A549 (cell line): ENCODE measurements around the gene ABCA2. TPM values are rescaled to one million over a fixed set of nuclear protein-coding genes. Genes with fewer than 3 reads are reported as not detected.

Experiments
- ATAC-seq, 2 experiments: fragments of 200-7000 bp in 1 of 2; fragments of >200 bp in 1 of 2; cut with Nextera tagmentation in 1 of 2; cut with Tn5 transposase in 1 of 2; 3 replicates each; pipeline versions ENCODE4 v1.8.0 to v1.9.1; 2018 to 2020; ENCODE audit warnings: mild to moderate bottlenecking in 1 of 2, moderate library complexity in 1 of 2
- CTCF ChIA-PET: fragments of 300-600 bp; sonication (Branson Sonifier 250); formaldehyde crosslinking; extraction: SDS; loops from one replicate; lab custom pipeline; 2021; ENCODE audit warnings: antibody characterized with exemption, inconsistent platforms; lab: Yijun Ruan, JAX
- POLR2A ChIA-PET: fragments of 350-600 bp; formaldehyde crosslinking; extraction: SDS; loops from one replicate; lab custom pipeline; 2021; ENCODE audit warnings: antibody characterized with exemption, inconsistent platforms; lab: Yijun Ruan, JAX
- DNase-seq, 2 experiments: peaks; one replicate each; pipeline versions ENCODE4 v3.0.0 to v3.0.0-alpha.2; 2011 to 2016; ENCODE audit warnings: low read depth in 1 of 2, low spot score in 1 of 2
- FAIRE-seq: peaks from 2 replicates; lab custom pipeline; 2011; peaks lifted over from hg19 to GRCh38; lab: Jason Lieb, UNC
- H3K27ac ChIP-seq, 2 experiments: fragments of >200 bp; sonication (Bioruptor Twin); formaldehyde crosslinking; 3 replicates each; pipeline ENCODE4 v1.5.1; 2016 to 2017
- H3K4me1 ChIP-seq: fragments of >200 bp; sonication (Bioruptor Twin); formaldehyde crosslinking; 3 replicates; pipeline ENCODE4 v1.6.1; 2016
- H3K4me2 ChIP-seq: fragments of >200 bp; sonication (Bioruptor Twin); formaldehyde crosslinking; 3 replicates; pipeline ENCODE4 v1.6.1; 2016
- H3K4me3 ChIP-seq: fragments of >200 bp; sonication (Bioruptor Twin); formaldehyde crosslinking; 3 replicates; pipeline ENCODE4 v1.5.1; 2016
- H3K9me3 ChIP-seq: fragments of >200 bp; sonication (Bioruptor Twin); formaldehyde crosslinking; 3 replicates; pipeline ENCODE4 v1.6.1; 2016
- CHD2 ChIP-seq: fragments of 150-350 bp; IDR thresholded peaks from 2 replicates; pipeline ENCODE4 v1.6.1; 2014; ENCODE audit warnings: low read length; ENCODE audit not compliant: partially characterized antibody
- EHF ChIP-seq: fragments of 250-450 bp; sonication (Bioruptor Pico); IDR thresholded peaks from 2 replicates; pipeline ENCODE4 v1.5.0; 2020; ENCODE audit warnings: mild to moderate bottlenecking
- EP300 ChIP-seq, 2 experiments: fragments of >200 bp; sonication (Bioruptor Twin); formaldehyde crosslinking; IDR thresholded peaks; 2 replicates in 1 of 2; 3 replicates in 1 of 2; pipeline ENCODE4 v1.6.1; 2016 to 2017
- FOSL2 ChIP-seq, 2 experiments: fragments of 450-650 bp in 1 of 2; fragments of >200 bp in 1 of 2; sonication (Bioruptor Twin) in 1 of 2; formaldehyde crosslinking; IDR thresholded peaks; 2 replicates each; pipeline versions ENCODE4 v1.5.0 to v1.6.1; 2016 to 2020; ENCODE audit warnings: mild to moderate bottlenecking in 1 of 2, moderate library complexity in 1 of 2
- GATA3 ChIP-seq: IDR thresholded peaks from 2 replicates; pipeline ENCODE4 v1.6.1; 2012; ENCODE audit warnings: borderline replicate concordance
- HEYL ChIP-seq: fragments of 250-450 bp; sonication (Bioruptor Pico); IDR thresholded peaks from 2 replicates; pipeline ENCODE4 v1.8.0; 2021; ENCODE audit warnings: mild to moderate bottlenecking, moderate library complexity
- HOXA7 ChIP-seq: fragments of 250-450 bp; sonication (Bioruptor Pico); IDR thresholded peaks from 2 replicates; pipeline ENCODE4 v1.5.0; 2020; ENCODE audit warnings: mild to moderate bottlenecking, moderate library complexity
- JUN ChIP-seq, 2 experiments: fragments of >200 bp; sonication (Bioruptor Twin); formaldehyde crosslinking; IDR thresholded peaks; 2 replicates in 1 of 2; 3 replicates in 1 of 2; pipeline ENCODE4 v1.6.1; 2016 to 2017
- NPAS2 ChIP-seq: fragments of 250-450 bp; sonication (Bioruptor Pico); IDR thresholded peaks from 2 replicates; pipeline ENCODE4 v1.8.0; 2022; ENCODE audit warnings: mild to moderate bottlenecking, moderate library complexity, borderline replicate concordance
- POLR2AphosphoS2 ChIP-seq: conservative IDR thresholded peaks from 2 replicates; pipeline ENCODE4 v1.6.1; 2012; ENCODE audit warnings: low read length, improper control_type of control experiment, inconsistent platforms
- RARB ChIP-seq: fragments of 250-450 bp; sonication (Bioruptor Pico); IDR thresholded peaks from 2 replicates; pipeline ENCODE4 v1.8.0; 2021; ENCODE audit warnings: mild to moderate bottlenecking, moderate library complexity
- RCOR1 ChIP-seq: fragments of 150-350 bp; IDR thresholded peaks from 2 replicates; pipeline ENCODE4 v1.6.1; 2014; ENCODE audit warnings: antibody characterized with exemption, low read length, low read depth
- RNF2 ChIP-seq: fragments of 200-600 bp; sonication (generic); IDR thresholded peaks from 2 replicates; pipeline ENCODE4 v1.6.1; 2016; ENCODE audit warnings: low read depth, mild to moderate bottlenecking, antibody characterized with exemption, moderate library complexity, borderline replicate concordance
- TFCP2L1 ChIP-seq: fragments of 250-450 bp; sonication (Bioruptor Pico); IDR thresholded peaks from 2 replicates; pipeline ENCODE4 v1.5.0; 2021; ENCODE audit warnings: mild to moderate bottlenecking
- WGBS: methylation state at CpG from one replicate; pipeline ENCODE4 v1.1.6; 2017; ENCODE audit errors: missing lambda C conversion rate; 5-methylcytosine and 5-hydroxymethylcytosine counted together
- polyA plus RNA-seq, 4 experiments: library from polyadenylated mRNA; depleted of rRNA in 3 of 4; stranded (reverse); fragments of >200 nt; fragmentation: RNase III in 1 of 4; extraction: RNeasy Plus Mini Kit Qiagen cat#74134 plus additional on column Dnase treatment in 1 of 4; gene quantifications; 2 replicates in 3 of 4; 3 replicates in 1 of 4; pipeline ENCODE4 v1.2.3, GENCODE V29; 2011 to 2017
- TF ChIP-seq, protein P1 (sequence below): IDR thresholded peaks from 2 replicates; pipeline ENCODE4 v1.6.1; 2012
- TF ChIP-seq, protein P2 (sequence below): fragments of 250-450 bp; sonication (Bioruptor Pico); IDR thresholded peaks from 2 replicates; pipeline ENCODE4 v1.5.0; 2021; ENCODE audit warnings: mild to moderate bottlenecking, moderate library complexity, borderline replicate concordance
- TF ChIP-seq, protein P3 (sequence below): fragments of 450-650 bp; IDR thresholded peaks from 2 replicates; pipeline ENCODE4 v1.6.1; 2014; ENCODE audit warnings: antibody characterized with exemption
- TF ChIP-seq, protein P4 (sequence below): IDR thresholded peaks from 2 replicates; pipeline ENCODE4 v1.6.1; 2012
- TF ChIP-seq, protein P5 (sequence below): fragments of 200-600 bp; sonication (generic); IDR thresholded peaks from 2 replicates; pipeline ENCODE4 v1.6.1; 2016; ENCODE audit warnings: antibody characterized with exemption, mild to moderate bottlenecking, moderate library complexity
- TF ChIP-seq, protein P6 (sequence below): fragments of >200 bp; sonication (Bioruptor Twin); formaldehyde crosslinking; IDR thresholded peaks from 3 replicates; pipeline ENCODE4 v1.6.1; 2016

Gene ABCA2
- polyA plus RNA-seq, 2 of the 4 experiments (the other 2 are of a cell fraction) = 8.3 to 24.7 TPM

DNA sequence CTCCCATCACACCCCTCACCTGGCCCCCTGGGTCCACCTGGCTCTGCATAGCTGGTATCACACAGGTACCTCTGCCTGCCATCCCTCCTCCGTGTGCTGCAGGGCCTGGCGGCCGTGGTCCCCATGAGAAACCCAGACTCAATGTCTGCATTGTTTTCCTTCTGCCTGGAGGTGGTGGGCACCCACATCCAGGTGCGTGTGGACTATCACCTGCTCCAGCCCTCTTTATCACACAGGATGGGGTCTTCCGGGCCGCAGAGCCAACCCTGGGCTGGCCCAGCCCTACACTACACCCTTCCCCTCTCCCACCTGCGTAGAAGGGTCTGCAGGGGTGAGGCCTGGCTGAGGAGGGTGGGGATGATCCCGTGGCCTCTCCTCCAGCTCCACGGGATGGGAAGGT, 10.9 kb upstream of the ABCA2 start (continued):
- TF ChIP-seq, protein P1, sequence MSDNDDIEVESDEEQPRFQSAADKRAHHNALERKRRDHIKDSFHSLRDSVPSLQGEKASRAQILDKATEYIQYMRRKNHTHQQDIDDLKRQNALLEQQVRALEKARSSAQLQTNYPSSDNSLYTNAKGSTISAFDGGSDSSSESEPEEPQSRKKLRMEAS = no peak
- TF ChIP-seq EP300 (IDR thresholded peaks at IDR 0.05) (no peak), TFCP2L1 (CRISPR knock-in tag) (no peak), EHF (CRISPR knock-in tag) (no peak)
- TF ChIP-seq, protein P2, sequence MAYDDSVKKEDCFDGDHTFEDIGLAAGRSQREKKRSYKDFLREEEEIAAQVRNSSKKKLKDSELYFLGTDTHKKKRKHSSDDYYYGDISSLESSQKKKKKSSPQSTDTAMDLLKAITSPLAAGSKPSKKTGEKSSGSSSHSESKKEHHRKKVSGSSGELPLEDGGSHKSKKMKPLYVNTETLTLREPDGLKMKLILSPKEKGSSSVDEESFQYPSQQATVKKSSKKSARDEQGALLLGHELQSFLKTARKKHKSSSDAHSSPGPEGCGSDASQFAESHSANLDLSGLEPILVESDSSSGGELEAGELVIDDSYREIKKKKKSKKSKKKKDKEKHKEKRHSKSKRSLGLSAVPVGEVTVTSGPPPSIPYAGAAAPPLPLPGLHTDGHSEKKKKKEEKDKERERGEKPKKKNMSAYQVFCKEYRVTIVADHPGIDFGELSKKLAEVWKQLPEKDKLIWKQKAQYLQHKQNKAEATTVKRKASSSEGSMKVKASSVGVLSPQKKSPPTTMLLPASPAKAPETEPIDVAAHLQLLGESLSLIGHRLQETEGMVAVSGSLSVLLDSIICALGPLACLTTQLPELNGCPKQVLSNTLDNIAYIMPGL (CRISPR knock-in tag) = no peak
- TF ChIP-seq, protein P3, sequence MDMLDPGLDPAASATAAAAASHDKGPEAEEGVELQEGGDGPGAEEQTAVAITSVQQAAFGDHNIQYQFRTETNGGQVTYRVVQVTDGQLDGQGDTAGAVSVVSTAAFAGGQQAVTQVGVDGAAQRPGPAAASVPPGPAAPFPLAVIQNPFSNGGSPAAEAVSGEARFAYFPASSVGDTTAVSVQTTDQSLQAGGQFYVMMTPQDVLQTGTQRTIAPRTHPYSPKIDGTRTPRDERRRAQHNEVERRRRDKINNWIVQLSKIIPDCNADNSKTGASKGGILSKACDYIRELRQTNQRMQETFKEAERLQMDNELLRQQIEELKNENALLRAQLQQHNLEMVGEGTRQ = no peak
- TF ChIP-seq, protein P4, sequence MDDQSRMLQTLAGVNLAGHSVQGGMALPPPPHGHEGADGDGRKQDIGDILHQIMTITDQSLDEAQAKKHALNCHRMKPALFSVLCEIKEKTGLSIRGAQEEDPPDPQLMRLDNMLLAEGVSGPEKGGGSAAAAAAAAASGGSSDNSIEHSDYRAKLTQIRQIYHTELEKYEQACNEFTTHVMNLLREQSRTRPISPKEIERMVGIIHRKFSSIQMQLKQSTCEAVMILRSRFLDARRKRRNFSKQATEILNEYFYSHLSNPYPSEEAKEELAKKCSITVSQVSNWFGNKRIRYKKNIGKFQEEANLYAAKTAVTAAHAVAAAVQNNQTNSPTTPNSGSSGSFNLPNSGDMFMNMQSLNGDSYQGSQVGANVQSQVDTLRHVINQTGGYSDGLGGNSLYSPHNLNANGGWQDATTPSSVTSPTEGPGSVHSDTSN = no peak

DNA sequence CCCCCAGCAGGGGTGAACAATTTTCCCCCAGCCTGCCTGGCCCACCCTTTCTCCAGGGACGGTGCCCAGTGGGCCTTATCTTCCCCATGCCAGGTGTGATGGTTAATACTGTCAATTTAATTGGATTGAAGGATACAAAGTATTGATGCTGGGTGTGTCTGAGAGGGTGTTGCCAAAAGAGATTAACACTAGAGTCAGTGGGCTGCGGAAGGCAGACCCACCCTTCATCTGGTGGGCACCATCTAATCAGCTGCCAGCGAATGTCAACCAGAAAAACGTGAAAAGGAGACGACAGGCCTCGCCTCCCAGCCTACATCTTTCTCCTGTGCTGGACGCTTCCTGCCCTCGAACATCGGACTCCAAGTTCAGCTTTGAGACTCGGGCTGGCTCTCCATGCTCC, 9.4 kb upstream of the ABCA2 start:
- CTCF ChIA-PET = interaction anchor here (0.6 to 20.4 kb wide), 12 partner anchors 9 to 250 kb away, joined by 3 to 282 read pairs (median 4); partner anchors contain the start of genes ABCA2, AJM1, C8G and FBXW5
- peaks cover 15% of the 10 kb centered on the region for H3K4me1 ChIP-seq
- no peaks in the 10 kb centered on the region for H3K9me3 ChIP-seq
- TF ChIP-seq, protein P5, sequence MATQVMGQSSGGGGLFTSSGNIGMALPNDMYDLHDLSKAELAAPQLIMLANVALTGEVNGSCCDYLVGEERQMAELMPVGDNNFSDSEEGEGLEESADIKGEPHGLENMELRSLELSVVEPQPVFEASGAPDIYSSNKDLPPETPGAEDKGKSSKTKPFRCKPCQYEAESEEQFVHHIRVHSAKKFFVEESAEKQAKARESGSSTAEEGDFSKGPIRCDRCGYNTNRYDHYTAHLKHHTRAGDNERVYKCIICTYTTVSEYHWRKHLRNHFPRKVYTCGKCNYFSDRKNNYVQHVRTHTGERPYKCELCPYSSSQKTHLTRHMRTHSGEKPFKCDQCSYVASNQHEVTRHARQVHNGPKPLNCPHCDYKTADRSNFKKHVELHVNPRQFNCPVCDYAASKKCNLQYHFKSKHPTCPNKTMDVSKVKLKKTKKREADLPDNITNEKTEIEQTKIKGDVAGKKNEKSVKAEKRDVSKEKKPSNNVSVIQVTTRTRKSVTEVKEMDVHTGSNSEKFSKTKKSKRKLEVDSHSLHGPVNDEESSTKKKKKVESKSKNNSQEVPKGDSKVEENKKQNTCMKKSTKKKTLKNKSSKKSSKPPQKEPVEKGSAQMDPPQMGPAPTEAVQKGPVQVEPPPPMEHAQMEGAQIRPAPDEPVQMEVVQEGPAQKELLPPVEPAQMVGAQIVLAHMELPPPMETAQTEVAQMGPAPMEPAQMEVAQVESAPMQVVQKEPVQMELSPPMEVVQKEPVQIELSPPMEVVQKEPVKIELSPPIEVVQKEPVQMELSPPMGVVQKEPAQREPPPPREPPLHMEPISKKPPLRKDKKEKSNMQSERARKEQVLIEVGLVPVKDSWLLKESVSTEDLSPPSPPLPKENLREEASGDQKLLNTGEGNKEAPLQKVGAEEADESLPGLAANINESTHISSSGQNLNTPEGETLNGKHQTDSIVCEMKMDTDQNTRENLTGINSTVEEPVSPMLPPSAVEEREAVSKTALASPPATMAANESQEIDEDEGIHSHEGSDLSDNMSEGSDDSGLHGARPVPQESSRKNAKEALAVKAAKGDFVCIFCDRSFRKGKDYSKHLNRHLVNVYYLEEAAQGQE = no peak
- TF ChIP-seq NPAS2 = no peak
- no peak for TF ChIP-seq RNF2
- TF ChIP-seq, protein P4 = no peak
- TF ChIP-seq, all 56 proteins: peak for 0
- H3K4me3 ChIP-seq = no peak overlapping the region
- ATAC-seq (no peak), DNase-seq (no peak), FAIRE-seq (no peak)
- POLR2A ChIA-PET = no interaction called here
- 85% methylated on average over 10 of the region's 10 CpGs for WGBS
- H3K4me2 ChIP-seq = no peak overlapping the region
- no peak overlapping the region for H3K27ac ChIP-seq

DNA sequence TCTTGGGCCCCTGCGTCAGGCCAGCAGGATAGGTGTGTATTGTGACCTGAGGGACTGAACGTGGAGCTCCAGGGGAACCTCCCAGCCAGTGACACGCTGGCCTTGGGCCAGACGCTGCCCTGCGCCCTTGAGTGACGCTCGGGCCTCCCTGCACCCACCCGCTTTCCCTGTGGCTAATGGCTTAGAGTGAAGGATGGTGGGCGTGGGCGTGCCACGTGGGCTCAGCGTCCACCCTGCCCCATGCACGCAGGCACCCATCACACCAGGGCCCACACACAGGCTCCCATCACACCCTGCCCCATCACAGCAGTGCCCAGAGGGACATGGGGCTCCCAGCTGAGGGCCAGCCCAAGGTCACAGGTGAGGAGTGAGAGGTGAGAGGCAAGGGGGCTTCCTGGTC, 9.0 kb upstream of the ABCA2 start:
- no peak overlapping the region for H3K4me2 ChIP-seq
- POLR2A ChIA-PET = no interaction called here
- H3K9me3 ChIP-seq = no peaks in the 10 kb centered on the region
- WGBS = 89% methylated on average over 10 of the region's 13 CpGs
- peaks cover 15% of the 10 kb centered on the region for H3K4me1 ChIP-seq
- ATAC-seq = no peak
- H3K4me3 ChIP-seq = no peak overlapping the region
- no peak for DNase-seq
- no peak for FAIRE-seq
- H3K27ac ChIP-seq = no peak overlapping the region
- CTCF ChIA-PET = interaction anchor here (0.6 to 20.4 kb wide), 11 partner anchors 10 to 231 kb away, joined by 3 to 282 read pairs (median 25); partner anchors contain the start of genes ABCA2, AJM1, C8G and FBXW5
- TF ChIP-seq POLR2AphosphoS2 (no peak), JUN (IDR thresholded peaks at IDR 0.05) (no peak), HOXA7 (CRISPR knock-in tag) (no peak), GATA3 (no peak), RCOR1 (no peak), RNF2 (no peak), FOSL2 (IDR thresholded peaks at IDR 0.05) (no peak), FOSL2 (CRISPR knock-in tag; IDR thresholded peaks at IDR 0.05) (no peak), CHD2 (no peak), RARB (no peak), HEYL (CRISPR knock-in tag) (no peak)
- TF ChIP-seq, protein P3 = no peak
- TF ChIP-seq, protein P2 (CRISPR knock-in tag) = no peak
- TF ChIP-seq, protein P6, sequence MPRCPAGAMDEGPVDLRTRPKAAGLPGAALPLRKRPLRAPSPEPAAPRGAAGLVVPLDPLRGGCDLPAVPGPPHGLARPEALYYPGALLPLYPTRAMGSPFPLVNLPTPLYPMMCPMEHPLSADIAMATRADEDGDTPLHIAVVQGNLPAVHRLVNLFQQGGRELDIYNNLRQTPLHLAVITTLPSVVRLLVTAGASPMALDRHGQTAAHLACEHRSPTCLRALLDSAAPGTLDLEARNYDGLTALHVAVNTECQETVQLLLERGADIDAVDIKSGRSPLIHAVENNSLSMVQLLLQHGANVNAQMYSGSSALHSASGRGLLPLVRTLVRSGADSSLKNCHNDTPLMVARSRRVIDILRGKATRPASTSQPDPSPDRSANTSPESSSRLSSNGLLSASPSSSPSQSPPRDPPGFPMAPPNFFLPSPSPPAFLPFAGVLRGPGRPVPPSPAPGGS = no peak
